ENCODE measurements around the gene TCTN2.

GRCh38 chr12:123696207-123696606 lies 25.3 kb downstream of the TCTN2 start:
- no peak for TF ChIP-seq POLR2A (IDR thresholded peaks at IDR 0.05; ENCODE audit: low read depth)
- TF ChIP-seq, protein P1, sequence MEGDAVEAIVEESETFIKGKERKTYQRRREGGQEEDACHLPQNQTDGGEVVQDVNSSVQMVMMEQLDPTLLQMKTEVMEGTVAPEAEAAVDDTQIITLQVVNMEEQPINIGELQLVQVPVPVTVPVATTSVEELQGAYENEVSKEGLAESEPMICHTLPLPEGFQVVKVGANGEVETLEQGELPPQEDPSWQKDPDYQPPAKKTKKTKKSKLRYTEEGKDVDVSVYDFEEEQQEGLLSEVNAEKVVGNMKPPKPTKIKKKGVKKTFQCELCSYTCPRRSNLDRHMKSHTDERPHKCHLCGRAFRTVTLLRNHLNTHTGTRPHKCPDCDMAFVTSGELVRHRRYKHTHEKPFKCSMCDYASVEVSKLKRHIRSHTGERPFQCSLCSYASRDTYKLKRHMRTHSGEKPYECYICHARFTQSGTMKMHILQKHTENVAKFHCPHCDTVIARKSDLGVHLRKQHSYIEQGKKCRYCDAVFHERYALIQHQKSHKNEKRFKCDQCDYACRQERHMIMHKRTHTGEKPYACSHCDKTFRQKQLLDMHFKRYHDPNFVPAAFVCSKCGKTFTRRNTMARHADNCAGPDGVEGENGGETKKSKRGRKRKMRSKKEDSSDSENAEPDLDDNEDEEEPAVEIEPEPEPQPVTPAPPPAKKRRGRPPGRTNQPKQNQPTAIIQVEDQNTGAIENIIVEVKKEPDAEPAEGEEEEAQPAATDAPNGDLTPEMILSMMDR (IDR thresholded peaks at IDR 0.05): no peak
